GM20431 (cell line): ENCODE measurements around the gene HTRA3.
"Not testable (repeated sequence)": the region's sequence is repeated elsewhere in the genome, so short reads cannot be mapped to it uniquely, and the experiment has no call there.

Source experiments
- in situ Hi-C: fragments of 300-500 bp; cut with MseI, MboI; formaldehyde crosslinking; loops from one replicate; pipeline ENCODE4 v1.15.0; 2020; ENCODE audit warnings: low sequenced_read_pairs; ENCODE audit not compliant: unreplicated experiment

Gene HTRA3

GRCh38 chr4:8346838-8347605, 77.5 kb downstream of the HTRA3 start:
- in situ Hi-C loops: no loop called here

GRCh38 chr4:8347660-8348059, 78.1 kb downstream of the HTRA3 start:
- in situ Hi-C loops: no loop called here

GRCh38 chr4:8348071-8348470, 78.5 kb downstream of the HTRA3 start:
- in situ Hi-C loops: no loop called here

GRCh38 chr4:8349236-8349635, 79.7 kb downstream of the HTRA3 start:
- in situ Hi-C loops: not testable (repeated sequence)

- in situ Hi-C loops: no loop called here
These were observed 80.2 kb downstream of the HTRA3 start for GRCh38 chr4:8349664-8350236.

DNA sequence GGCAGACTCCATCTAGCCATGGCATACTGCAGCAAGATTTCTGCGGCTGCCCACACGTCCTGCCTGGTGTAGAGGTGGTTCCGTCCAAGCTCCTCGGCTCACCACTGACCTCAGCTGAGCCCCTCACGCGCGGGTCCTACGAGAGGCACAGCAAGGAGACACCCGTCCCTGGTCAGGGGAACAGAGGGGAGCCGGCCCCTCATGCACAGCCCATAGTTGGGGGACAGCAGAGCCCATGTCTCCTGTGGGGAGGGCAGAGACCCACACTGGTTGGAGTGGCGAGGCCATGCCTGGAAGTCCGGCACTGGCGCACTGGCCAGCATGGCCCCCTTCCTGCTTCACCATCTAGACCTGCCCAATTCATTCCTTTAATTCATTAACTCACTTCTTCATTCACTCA, 80.8 kb downstream of the HTRA3 start:
- in situ Hi-C loops: no loop called here

GRCh38 chr4:8350841-8351461, 81.4 kb downstream of the HTRA3 start:
- in situ Hi-C loops: no loop called here

GRCh38 chr4:8351931-8352367, 82.4 kb downstream of the HTRA3 start:
- in situ Hi-C loops: no loop called here

- in situ Hi-C loops: no loop called here
These were observed 83.0 kb downstream of the HTRA3 start for GRCh38 chr4:8352368-8353157.

GRCh38 chr4:8353158-8353669, 83.7 kb downstream of the HTRA3 start:
- in situ Hi-C loops: no loop called here

DNA sequence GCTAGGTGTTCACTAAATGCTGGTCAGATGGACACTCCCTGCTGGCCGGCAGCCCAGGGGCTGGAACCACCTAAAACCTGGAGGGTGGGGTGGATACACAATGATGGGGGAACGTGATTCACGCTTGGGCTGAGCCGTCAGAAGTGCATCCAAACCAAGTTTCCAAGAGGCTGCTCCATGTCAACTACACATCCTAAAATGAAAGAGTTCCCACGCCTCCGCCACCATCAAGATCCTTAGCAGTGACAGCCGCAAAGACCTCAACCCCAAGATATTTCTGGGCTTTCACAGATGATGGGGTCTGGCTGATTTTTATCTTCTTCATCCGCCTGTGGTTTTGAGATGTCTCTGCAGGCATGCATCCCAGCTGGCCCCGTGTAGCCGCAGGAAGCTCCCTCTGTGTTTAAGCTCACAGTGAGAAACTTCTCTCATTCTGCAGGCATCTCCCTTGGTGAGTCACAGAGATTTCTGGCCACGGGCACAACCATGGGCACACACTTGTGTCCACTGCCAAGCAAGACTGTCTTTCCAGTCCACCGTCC, 84.4 kb downstream of the HTRA3 start:
- in situ Hi-C loops: no loop called here

- in situ Hi-C loops: no loop called here
These were observed 85.8 kb downstream of the HTRA3 start for GRCh38 chr4:8355306-8355705.

DNA sequence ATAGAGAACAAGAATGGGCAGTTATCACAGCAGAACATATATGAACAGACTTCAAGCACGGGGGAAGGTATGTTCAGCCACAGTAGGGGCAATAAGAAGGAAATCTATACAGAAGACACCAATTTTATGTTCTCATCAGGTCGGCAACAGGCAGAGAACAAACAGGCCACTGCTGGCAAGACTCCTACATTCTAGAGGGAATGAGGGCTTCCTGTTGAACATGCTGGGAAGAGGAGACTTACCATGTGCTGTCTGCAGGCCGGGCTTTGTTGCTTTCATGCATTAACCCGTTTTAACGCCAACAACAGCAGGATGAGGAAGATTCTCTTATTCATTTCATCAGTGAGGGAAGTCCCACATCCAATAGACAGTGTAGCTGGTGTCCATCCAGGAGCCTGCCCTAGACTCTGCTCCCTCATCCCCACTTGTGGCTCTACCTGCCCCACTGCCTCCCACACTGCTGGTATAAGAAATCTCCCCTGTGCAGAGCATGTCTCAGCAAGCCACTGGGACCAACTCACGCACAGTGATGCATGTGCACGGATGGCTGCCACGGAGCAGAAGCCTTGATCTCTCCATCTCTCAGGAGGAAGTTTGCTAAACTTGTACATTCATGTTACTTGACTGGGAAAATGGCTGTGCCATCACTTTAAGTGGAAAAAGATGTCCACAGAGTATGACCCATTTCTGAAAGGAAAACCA, 86.5 kb downstream of the HTRA3 start:
- in situ Hi-C loops: no loop called here
